Lung (tissue), 12 donors: ENCODE measurements around the gene DPP6. TPM values are rescaled to one million over a fixed set of nuclear protein-coding genes. Genes with fewer than 3 reads are reported as not detected.

Experiments
- ATAC-seq: fragments of 200-7000 bp; cut with Tn5 transposase; one replicate; pipeline ENCODE4 v1.9.1; 2020; ENCODE audit warnings: moderate number of reproducible peaks; ENCODE audit not compliant: insufficient read depth, low FRiP score
- DNase-seq, 3 donors: peaks; one replicate each; pipeline ENCODE4 v3.0.0-alpha.2; 2013 to 2017
- H3K27ac ChIP-seq, 2 donors: one replicate each; pipeline ENCODE4 v1.5.1; 2013; ENCODE audit warnings: mild to moderate bottlenecking in 2 of 2, moderate library complexity in 2 of 2, control low read depth in 1 of 2, inconsistent platforms in 1 of 2, low read depth in 1 of 2, low read length in 1 of 2
- H3K27me3 ChIP-seq, 3 donors: one replicate each; pipeline ENCODE4 v1.5.1; 2013; ENCODE audit warnings: low read length in 2 of 3; ENCODE audit not compliant: control insufficient read depth in 3 of 3, insufficient read depth in 3 of 3
- H3K36me3 ChIP-seq, 4 donors: one replicate each; pipeline ENCODE4 v1.5.1; 2013; ENCODE audit warnings: low read length in 4 of 4, mild to moderate bottlenecking in 1 of 4, moderate library complexity in 1 of 4; ENCODE audit not compliant: control insufficient read depth in 4 of 4, insufficient read depth in 4 of 4
- H3K4me1 ChIP-seq, 5 donors: one replicate each; pipeline ENCODE4 v1.5.1; 2013; ENCODE audit warnings: low read length in 5 of 5, mild to moderate bottlenecking in 2 of 5, moderate library complexity in 1 of 5; ENCODE audit not compliant: control insufficient read depth in 5 of 5, insufficient read depth in 5 of 5
- H3K4me3 ChIP-seq: one replicate; pipeline ENCODE4 v1.5.1; 2013; ENCODE audit warnings: mild to moderate bottlenecking, control low read depth, moderate library complexity
- H3K9ac ChIP-seq, 2 donors: one replicate each; pipeline ENCODE4 v1.5.1; 2013; ENCODE audit warnings: low read length in 2 of 2, control low read depth in 1 of 2; ENCODE audit not compliant: insufficient read depth in 1 of 2
- H3K9me3 ChIP-seq, 4 donors: one replicate each; pipeline ENCODE4 v1.5.1; 2013; ENCODE audit warnings: low read length in 3 of 4, mild to moderate bottlenecking in 1 of 4, moderate library complexity in 1 of 4; ENCODE audit not compliant: control insufficient read depth in 4 of 4, insufficient read depth in 3 of 4
- WGBS, 2 donors: extraction: QIAGEN DNeasy Blood & Tissue Kit; methylation state at CpG; one replicate each; pipeline ENCODE4 v1.1.7; 2013; 5-methylcytosine and 5-hydroxymethylcytosine counted together
- polyA plus RNA-seq, 2 donors: library from polyadenylated mRNA; stranded (reverse); fragments of 200-250 nt; gene quantifications; one replicate each; pipeline ENCODE4 v1.2.1, GENCODE V29; 2013
- total RNA-seq, 2 donors: library from RNA; depleted of rRNA in 1 of 2; stranded (reverse); fragments of >200 nt in 1 of 2; gene quantifications; one replicate each; pipeline ENCODE4 v1.2.1, GENCODE V29; 2014 to 2021
- TF ChIP-seq, protein P1 (sequence below): IDR thresholded peaks from 2 replicates; pipeline ENCODE4 v1.5.1; 2012; ENCODE audit warnings: mild to moderate bottlenecking; ENCODE audit errors: control extremely low read depth, extremely low read depth
- donor health status: control.
- donor health status: control.
- donor health status: Bipolar disorder and iron deficiency.
- donor health status: healthy.
- donor health status: DM: yes; HTN: yes; CAD: no.

DPP6 gene
- total and polyA plus RNA-seq, 4 donors, result 0.08 to 1.3 (median 0.75) TPM

DNA sequence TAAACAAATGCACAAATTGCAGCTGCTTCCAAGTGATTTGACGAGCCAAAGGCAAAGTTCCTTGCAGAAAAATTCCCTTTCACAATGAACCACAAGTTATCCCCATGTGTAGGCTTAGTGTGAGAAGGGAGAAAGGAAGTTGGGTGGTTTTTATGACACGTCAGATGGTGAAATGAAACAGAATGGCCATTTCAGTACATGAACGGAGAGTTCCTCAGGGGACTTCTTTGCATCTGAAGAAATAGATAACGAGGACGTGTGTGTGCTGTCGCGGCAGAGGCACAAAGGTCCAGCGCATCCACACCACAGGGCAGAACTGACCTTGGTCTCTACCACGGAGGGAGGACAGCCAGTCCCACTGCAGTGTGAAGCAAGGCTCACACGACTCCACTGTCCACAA is 814.9 kb downstream of the DPP6 start:
- Histone ChIP-seq H3K9me3 (peaks cover 0 to 6% (median 0%) of the 10 kb centered on the region in 4 donors), H3K4me1 (peaks cover 0 to 2% (median 0%) of the 10 kb centered on the region in 5 donors), H3K27me3 (peaks cover 0 to 17% (median 10%) of the 10 kb centered on the region in 3 donors), H3K27ac (no peak overlapping the region), H3K36me3 (no peaks in the 10 kb centered on the region), H3K9ac (no peak overlapping the region), H3K4me3 (no peak overlapping the region)
- TF ChIP-seq, protein P1, sequence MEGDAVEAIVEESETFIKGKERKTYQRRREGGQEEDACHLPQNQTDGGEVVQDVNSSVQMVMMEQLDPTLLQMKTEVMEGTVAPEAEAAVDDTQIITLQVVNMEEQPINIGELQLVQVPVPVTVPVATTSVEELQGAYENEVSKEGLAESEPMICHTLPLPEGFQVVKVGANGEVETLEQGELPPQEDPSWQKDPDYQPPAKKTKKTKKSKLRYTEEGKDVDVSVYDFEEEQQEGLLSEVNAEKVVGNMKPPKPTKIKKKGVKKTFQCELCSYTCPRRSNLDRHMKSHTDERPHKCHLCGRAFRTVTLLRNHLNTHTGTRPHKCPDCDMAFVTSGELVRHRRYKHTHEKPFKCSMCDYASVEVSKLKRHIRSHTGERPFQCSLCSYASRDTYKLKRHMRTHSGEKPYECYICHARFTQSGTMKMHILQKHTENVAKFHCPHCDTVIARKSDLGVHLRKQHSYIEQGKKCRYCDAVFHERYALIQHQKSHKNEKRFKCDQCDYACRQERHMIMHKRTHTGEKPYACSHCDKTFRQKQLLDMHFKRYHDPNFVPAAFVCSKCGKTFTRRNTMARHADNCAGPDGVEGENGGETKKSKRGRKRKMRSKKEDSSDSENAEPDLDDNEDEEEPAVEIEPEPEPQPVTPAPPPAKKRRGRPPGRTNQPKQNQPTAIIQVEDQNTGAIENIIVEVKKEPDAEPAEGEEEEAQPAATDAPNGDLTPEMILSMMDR, result no peak
- WGBS, 2 donors, result 67 to 70% methylated on average over 10 of the region's 10 CpGs
- DNase-seq (no peak), ATAC-seq (no peak)

DNA sequence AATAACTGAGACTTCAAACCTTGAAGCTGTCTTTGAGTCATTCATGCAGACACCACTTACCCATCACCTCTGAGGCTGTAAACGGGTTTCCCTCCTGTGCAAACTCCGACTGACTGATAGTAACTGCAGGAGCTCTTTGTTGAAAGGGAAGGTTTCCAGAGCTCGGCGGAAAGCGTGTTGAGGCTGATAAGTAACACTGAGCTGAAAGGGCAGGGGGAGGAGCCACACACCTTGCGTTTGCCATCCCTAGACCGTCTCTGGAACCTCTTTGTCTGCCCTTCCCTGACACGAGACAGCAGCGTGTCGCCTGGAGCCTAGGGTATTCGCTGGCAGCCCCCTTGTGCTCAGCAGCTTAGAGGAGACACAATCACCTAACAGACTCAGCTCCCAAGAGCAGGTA is 816.7 kb downstream of the DPP6 start:
- 6 to 8% methylated on average over 11 of the region's 11 CpGs for WGBS, 2 donors
- no peak overlapping the region for H3K9ac ChIP-seq
- DNase-seq, result no peak
- no peak overlapping the region for H3K4me3 ChIP-seq
- peaks cover 0 to 6% (median 0%) of the 10 kb centered on the region in 4 donors for H3K9me3 ChIP-seq
- no peaks in the 10 kb centered on the region for H3K36me3 ChIP-seq
- no peak overlapping the region for H3K27ac ChIP-seq
- H3K4me1 ChIP-seq, result peaks cover 0 to 2% (median 0%) of the 10 kb centered on the region in 5 donors
- H3K27me3 ChIP-seq, result peaks cover 0 to 17% (median 10%) of the 10 kb centered on the region in 3 donors
- no peak for ATAC-seq
- TF ChIP-seq, protein P1, result no peak

DNA sequence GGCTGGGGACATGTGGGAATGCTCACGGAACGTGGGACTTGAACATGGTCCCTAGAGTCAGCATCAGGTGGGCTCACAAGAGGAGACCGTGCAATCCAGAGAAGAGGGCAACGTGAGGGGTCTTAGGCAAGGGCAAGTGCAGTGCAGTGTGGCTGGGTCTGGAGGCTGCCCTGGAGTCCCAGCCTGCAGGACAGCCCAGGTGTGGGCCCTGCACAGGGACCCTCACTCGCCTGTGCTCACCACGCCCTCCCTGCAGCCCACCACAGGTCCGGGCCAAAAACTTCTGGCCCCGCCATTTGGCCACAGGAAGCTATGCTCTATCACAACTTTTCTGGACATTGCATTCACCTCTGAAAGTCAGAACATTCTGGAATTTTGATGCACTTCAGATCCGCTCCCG is 817.2 kb downstream of the DPP6 start:
- Histone ChIP-seq H3K36me3 (no peaks in the 10 kb centered on the region), H3K9me3 (peaks cover 0 to 6% (median 0%) of the 10 kb centered on the region in 4 donors), H3K27me3 (peaks cover 0 to 17% (median 10%) of the 10 kb centered on the region in 3 donors), H3K9ac (no peak overlapping the region), H3K27ac (no peak overlapping the region), H3K4me3 (no peak overlapping the region), H3K4me1 (peaks cover 0 to 2% (median 0%) of the 10 kb centered on the region in 5 donors)
- DNase-seq (no peak), ATAC-seq (no peak)
- WGBS, 2 donors, result 83 to 86% methylated on average over 10 of the region's 10 CpGs
- TF ChIP-seq, protein P1, result no peak

DNA sequence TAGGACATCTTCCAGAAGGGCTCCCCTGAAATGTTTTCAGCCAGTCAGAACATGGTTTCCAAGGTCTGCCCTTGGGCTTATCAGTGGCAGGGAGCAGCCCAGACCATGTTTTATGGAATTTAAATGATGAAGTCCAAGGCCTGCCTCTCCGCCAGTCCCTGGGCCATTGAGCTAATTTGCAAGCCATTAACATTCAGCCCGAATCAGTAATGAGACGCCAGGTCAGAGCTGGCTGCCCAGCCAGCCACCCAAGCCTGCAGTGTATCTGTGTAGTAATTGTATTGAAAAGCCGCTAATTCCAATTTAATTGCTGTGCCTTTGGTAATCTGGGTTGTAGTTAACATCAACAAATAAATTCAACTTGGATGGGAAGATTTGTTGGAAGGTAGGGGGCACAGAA is 819.3 kb downstream of the DPP6 start:
- DNase-seq (no peak), ATAC-seq (no peak)
- H3K4me3 ChIP-seq, result no peak overlapping the region
- TF ChIP-seq, protein P1, result no peak
- no peak overlapping the region for H3K9ac ChIP-seq
- peaks cover 0 to 17% (median 10%) of the 10 kb centered on the region in 3 donors for H3K27me3 ChIP-seq
- H3K27ac ChIP-seq, result no peak overlapping the region
- WGBS, 2 donors, result 87 to 89% methylated on average over 4 of the region's 4 CpGs
- no peaks in the 10 kb centered on the region for H3K9me3 ChIP-seq
- H3K4me1 ChIP-seq, result peaks cover 0 to 2% (median 0%) of the 10 kb centered on the region in 5 donors
- H3K36me3 ChIP-seq, result no peaks in the 10 kb centered on the region
